GM12892 (cell line): Measurements from ENCODE around the gene GRK6.

Source experiments
- POLR2A ChIP-seq: IDR thresholded peaks from 2 replicates; pipeline ENCODE4 v1.6.1; 2011; ENCODE audit warnings: low read depth, low read length, control low read depth
- POLR2AphosphoS5 ChIP-seq: IDR thresholded peaks from 2 replicates; pipeline ENCODE4 v1.6.1; 2011; ENCODE audit warnings: low read depth, low read length, control low read depth
- TAF1 ChIP-seq: IDR thresholded peaks from 2 replicates; pipeline ENCODE4 v1.6.1; 2011; ENCODE audit warnings: low read depth, mild to moderate bottlenecking, control low read depth, low read length, borderline replicate concordance

GRCh38 chr5:177399997-177400868 lies 26.2 kb upstream of the GRK6 start, which contains the start of gene PFN3:
- TF ChIP-seq POLR2A, result no peak
- TF ChIP-seq POLR2AphosphoS5, result no peak
- no peak for TF ChIP-seq TAF1
